CD4-positive, alpha-beta T cell (primary cell): Measurements from ENCODE around the gene IL2. TPM values are rescaled to one million over a fixed set of nuclear protein-coding genes. Genes with fewer than 3 reads are reported as not detected.

ENCODE experiments used
- ATAC-seq: fragments of 200-7000 bp; cut with Tn5 transposase; one replicate; pipeline ENCODE4 v1.10.0; 2022; ENCODE audit warnings: mild to moderate bottlenecking; ENCODE audit not compliant: poor library complexity
- CTCF ChIA-PET: fragments of 350-600 bp; sonication (Branson Sonifier 250); formaldehyde crosslinking; loops from one replicate; lab custom pipeline; 2021; ENCODE audit warnings: antibody characterized with exemption, inconsistent platforms; lab: Charles Lee
- POLR2A ChIA-PET: fragments of 350-600 bp; sonication (Branson Sonifier 250); formaldehyde crosslinking; loops from one replicate; lab custom pipeline; 2021; ENCODE audit warnings: antibody characterized with exemption, inconsistent platforms; lab: Charles Lee
- DNase-seq, 14 experiments: peaks; one replicate each; pipeline ENCODE4 v3.0.0-alpha.2; 2013 to 2020; ENCODE audit warnings: mixed read lengths in 2 of 14
- H3K27ac ChIP-seq, 2 donors: one replicate each; pipeline versions ENCODE4 v1.5.1 to v1.7.0; 2013; ENCODE audit warnings: low read length in 2 of 2, low read depth in 1 of 2, mild to moderate bottlenecking in 1 of 2
- H3K27me3 ChIP-seq, 2 experiments: 1 replicate in 1 of 2; 2 replicates in 1 of 2; pipeline versions ENCODE4 v1.6.1 to v1.7.0; 2013; ENCODE audit warnings: low read length in 2 of 2, control low read depth in 1 of 2, mild to moderate bottlenecking in 1 of 2, moderate library complexity in 1 of 2; ENCODE audit not compliant: insufficient read depth in 2 of 2, control insufficient read depth in 1 of 2
- H3K36me3 ChIP-seq: one replicate; pipeline ENCODE4 v1.6.1; 2013; ENCODE audit warnings: low read length, control low read depth; ENCODE audit not compliant: insufficient read depth
- H3K4me1 ChIP-seq: one replicate; pipeline ENCODE4 v1.6.1; 2013; ENCODE audit warnings: low read length, control low read depth; ENCODE audit not compliant: insufficient read depth
- H3K4me3 ChIP-seq: one replicate; pipeline ENCODE4 v1.5.1; 2013; ENCODE audit warnings: mild to moderate bottlenecking, low read length, moderate library complexity
- H3K9me3 ChIP-seq, 2 experiments: 1 replicate in 1 of 2; 2 replicates in 1 of 2; pipeline versions ENCODE4 v1.6.1 to v1.7.0; 2013; ENCODE audit warnings: low read length in 2 of 2, mild to moderate bottlenecking in 2 of 2, control low read depth in 1 of 2, moderate library complexity in 1 of 2; ENCODE audit not compliant: control insufficient read depth in 1 of 2, insufficient read depth in 1 of 2
- H3K27ac Mint-ChIP-seq: one replicate; pipeline ENCODE4 v1.8.0; 2020; ENCODE audit warnings: mixed read lengths
- H3K27me3 Mint-ChIP-seq: one replicate; pipeline ENCODE4 v1.8.0; 2021; ENCODE audit warnings: mixed read lengths
- H3K36me3 Mint-ChIP-seq: one replicate; pipeline ENCODE4 v1.8.0; 2021; ENCODE audit warnings: low read depth, mixed read lengths
- H3K4me1 Mint-ChIP-seq: one replicate; pipeline ENCODE4 v1.8.0; 2021; ENCODE audit warnings: low read depth, mixed read lengths
- H3K4me3 Mint-ChIP-seq: one replicate; pipeline ENCODE4 v1.8.0; 2020; ENCODE audit warnings: mild to moderate bottlenecking, mixed read lengths
- H3K9me3 Mint-ChIP-seq: one replicate; pipeline ENCODE4 v1.8.0; 2020; ENCODE audit warnings: mixed read lengths
- CTCF ChIP-seq: fragments of 200-600 bp; IDR thresholded peaks from one replicate; pipeline ENCODE4 v1.8.0; 2022; ENCODE audit warnings: antibody characterized with exemption, mild to moderate bottlenecking
- intact Hi-C, 2 experiments: fragments of 100-400 bp; cut with DNase I in 1 of 2; cut with micrococcal nuclease in 1 of 2; formaldehyde crosslinking; loops; one replicate each; pipeline versions ENCODE4 v1.15.1 to v1.9.0; 2023 to 2025; cut with DNase I, micrococcal nuclease
- total RNA-seq, 174 experiments: library from RNA in 2 of 174; stranded (reverse) in 2 of 174; gene quantifications; one replicate each; pipeline ENCODE4 v1.2.3 and lab custom pipeline; 2021 to 2026

The IL2 gene
- total RNA-seq, 2 experiments from 2014 or later, result 3.7 to 4.7 TPM

- H3K4me1 ChIP-seq, result no peaks in the 10 kb centered on the region
- POLR2A ChIA-PET, result no interaction called here
- CTCF ChIA-PET, result no interaction called here
- H3K36me3 Mint-ChIP-seq, result no peaks in the 10 kb centered on the region
- H3K27me3 Mint-ChIP-seq, result no peaks in the 10 kb centered on the region
- H3K27me3 ChIP-seq, result no peaks in the 10 kb centered on the region
- intact Hi-C loops, result no loop called here
- no peak for DNase-seq
- no peak overlapping the region for H3K4me3 Mint-ChIP-seq
- H3K4me3 ChIP-seq, result no peak overlapping the region
- no peak for TF ChIP-seq CTCF
- no peaks in the 10 kb centered on the region for H3K4me1 Mint-ChIP-seq
- H3K36me3 ChIP-seq, result no peaks in the 10 kb centered on the region
- H3K9me3 ChIP-seq, result no peaks in the 10 kb centered on the region
- no peak for ATAC-seq
- H3K27ac Mint-ChIP-seq, result no peak overlapping the region
- H3K27ac ChIP-seq, result no peak overlapping the region
- no peaks in the 10 kb centered on the region for H3K9me3 Mint-ChIP-seq
Measured at GRCh38 chr4:122480655-122481487, 24.3 kb upstream of the IL2 start.

- no peaks in the 10 kb centered on the region for H3K27me3 ChIP-seq
- H3K27me3 Mint-ChIP-seq, result no peaks in the 10 kb centered on the region
- H3K9me3 Mint-ChIP-seq, result peaks cover 3% of the 10 kb centered on the region
- H3K27ac Mint-ChIP-seq, result no peak overlapping the region
- H3K36me3 ChIP-seq, result no peaks in the 10 kb centered on the region
- no peak overlapping the region for H3K27ac ChIP-seq
- intact Hi-C loops, result no loop called here
- no peaks in the 10 kb centered on the region for H3K4me1 Mint-ChIP-seq
- ATAC-seq (no peak), DNase-seq (no peak)
- ChIA-PET CTCF (no interaction called here), POLR2A (no interaction called here)
- no peaks in the 10 kb centered on the region for H3K4me1 ChIP-seq
- no peak overlapping the region for H3K4me3 ChIP-seq
- H3K9me3 ChIP-seq, result no peaks in the 10 kb centered on the region
- TF ChIP-seq CTCF, result no peak
- H3K36me3 Mint-ChIP-seq, result no peaks in the 10 kb centered on the region
- H3K4me3 Mint-ChIP-seq, result no peak overlapping the region
Measured at GRCh38 chr4:122479935-122480416, 23.5 kb upstream of the IL2 start.

- no peak overlapping the region for H3K27ac ChIP-seq
- H3K27me3 ChIP-seq, result no peaks in the 10 kb centered on the region
- ChIA-PET CTCF (no interaction called here), POLR2A (no interaction called here)
- no peak for TF ChIP-seq CTCF
- no peaks in the 10 kb centered on the region for H3K9me3 ChIP-seq
- Mint-ChIP-seq H3K4me1 (no peaks in the 10 kb centered on the region), H3K27me3 (no peaks in the 10 kb centered on the region), H3K9me3 (peaks cover 3% of the 10 kb centered on the region), H3K27ac (no peak overlapping the region), H3K36me3 (no peaks in the 10 kb centered on the region), H3K4me3 (no peak overlapping the region)
- ATAC-seq (no peak), DNase-seq (no peak)
- intact Hi-C loops, result no loop called here
- no peaks in the 10 kb centered on the region for H3K36me3 ChIP-seq
- H3K4me1 ChIP-seq, result no peaks in the 10 kb centered on the region
- no peak overlapping the region for H3K4me3 ChIP-seq
Measured at GRCh38 chr4:122476745-122477144, 20.2 kb upstream of the IL2 start.
